HG03064 (cell line): ENCODE data around the gene ZNF805.
"Not testable (repeated sequence)": the region's sequence is repeated elsewhere in the genome, so short reads cannot be mapped to it uniquely, and the experiment has no call there.

ENCODE experiments used
- ATAC-seq: cut with Tn5 transposase; IDR thresholded peaks from one replicate; pipeline ENCODE4 v1.9.1; 2021; ENCODE audit warnings: low read depth; ENCODE audit not compliant: unreplicated experiment

The ZNF805 gene

GRCh38 chr19:57240311-57241090 is at the start of gene ZNF805:
Gene ZNF805, plus strand, starts transcription at chr19:57240632. Its CDS starts 260 bp downstream, at chr19:57240892.
- peak; percentile 74 for ATAC-seq

DNA sequence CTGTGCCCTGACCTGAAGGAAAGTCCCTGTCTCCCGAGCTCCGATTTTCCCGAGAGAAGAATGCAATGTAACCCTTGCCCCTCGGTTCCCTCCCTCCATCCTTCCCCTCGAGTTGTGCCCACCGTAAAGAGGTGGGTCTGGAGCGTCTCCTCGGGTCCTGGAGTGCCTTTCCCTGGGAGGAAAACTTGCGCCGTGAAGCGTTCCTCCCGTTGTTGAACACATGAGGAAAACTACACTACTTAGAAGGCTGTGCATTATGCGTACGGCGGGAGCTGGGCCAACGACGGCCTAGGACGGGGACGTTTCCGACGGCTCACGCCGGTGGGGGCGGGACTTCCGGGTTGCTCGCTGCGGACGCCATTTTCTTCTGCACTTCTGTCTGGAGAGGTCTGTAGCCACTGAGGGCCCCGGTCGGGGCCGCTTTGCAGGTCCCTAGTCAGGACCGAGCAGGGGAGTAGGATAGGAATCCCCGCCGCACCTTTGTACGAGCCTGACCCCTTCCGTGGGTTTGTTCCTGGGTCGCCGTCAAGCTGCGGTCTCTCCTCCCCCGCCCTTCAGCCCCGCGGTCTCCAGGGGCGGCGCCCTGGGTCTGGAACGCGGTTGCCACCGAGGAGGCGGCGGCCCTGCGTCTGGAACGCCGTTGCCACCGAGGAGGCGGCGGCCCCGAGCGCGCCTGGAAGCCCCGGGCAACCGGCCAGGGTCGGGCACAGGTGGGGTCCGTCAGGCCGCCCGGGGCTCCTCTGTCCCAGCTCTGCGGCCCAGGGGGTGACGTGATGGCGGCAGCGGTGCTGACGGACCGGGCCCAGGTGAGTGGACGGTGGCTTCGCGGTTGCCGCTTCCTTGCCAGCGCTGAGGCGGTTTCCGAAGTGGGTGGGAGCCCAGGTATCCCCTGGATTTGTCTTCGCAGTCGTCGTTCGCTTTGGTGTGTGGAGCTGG is 49.0 kb upstream of the ZNF805 start, which contains the start of gene ZNF264:
Gene ZNF264 (plus strand): TSS at position 360 of the 936 bp plus-strand sequence. CDS start 414 bp downstream, at position 774.
- ATAC-seq, result peak; percentile 95

- ATAC-seq, result no peak
These were observed 48.4 kb upstream of the ZNF805 start for GRCh38 chr19:57192077-57192420.

DNA sequence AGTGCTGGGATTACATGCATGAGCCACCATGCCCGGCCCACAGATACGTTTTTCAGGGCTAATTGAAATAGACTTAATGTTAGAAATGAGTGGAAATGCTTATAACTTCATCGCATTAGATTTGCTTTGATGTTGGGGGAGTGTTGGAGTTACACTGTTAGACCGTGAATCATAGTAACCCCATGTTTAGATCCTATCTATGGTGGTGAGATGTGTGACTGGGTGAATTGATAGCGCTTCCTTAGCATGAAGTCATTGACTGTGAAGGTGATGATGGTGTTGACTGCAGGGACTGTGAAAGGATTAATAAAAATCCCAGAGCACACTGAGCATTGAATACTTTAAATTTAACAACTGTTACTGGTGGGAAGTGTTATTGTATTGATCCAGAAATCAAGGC is 47.4 kb upstream of the ZNF805 start:
- ATAC-seq, result no peak

DNA sequence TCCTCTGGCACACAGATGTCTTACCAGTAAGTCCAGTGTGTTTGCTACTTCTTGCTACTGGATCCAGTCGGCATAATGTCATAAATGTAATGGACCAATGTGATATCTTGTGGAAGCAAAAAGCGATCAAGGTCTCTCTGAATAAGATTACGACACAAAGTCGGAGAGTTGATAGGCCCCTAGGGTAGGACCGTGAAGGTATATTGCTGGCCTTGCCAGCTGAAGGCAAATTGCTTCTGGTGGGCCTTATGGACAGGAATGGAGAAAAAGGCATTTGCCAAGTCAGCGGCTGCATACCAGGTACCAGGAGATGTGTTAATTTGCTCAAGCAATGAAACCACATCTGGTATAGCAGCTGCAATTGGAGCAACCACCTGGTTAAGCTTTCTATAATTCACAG is 42.6 kb upstream of the ZNF805 start:
- not testable (repeated sequence) for ATAC-seq

GRCh38 chr19:57202160-57202559 is 38.3 kb upstream of the ZNF805 start:
- ATAC-seq, result no peak

GRCh38 chr19:57210381-57210780 is 30.1 kb upstream of the ZNF805 start:
- ATAC-seq, result no peak

DNA sequence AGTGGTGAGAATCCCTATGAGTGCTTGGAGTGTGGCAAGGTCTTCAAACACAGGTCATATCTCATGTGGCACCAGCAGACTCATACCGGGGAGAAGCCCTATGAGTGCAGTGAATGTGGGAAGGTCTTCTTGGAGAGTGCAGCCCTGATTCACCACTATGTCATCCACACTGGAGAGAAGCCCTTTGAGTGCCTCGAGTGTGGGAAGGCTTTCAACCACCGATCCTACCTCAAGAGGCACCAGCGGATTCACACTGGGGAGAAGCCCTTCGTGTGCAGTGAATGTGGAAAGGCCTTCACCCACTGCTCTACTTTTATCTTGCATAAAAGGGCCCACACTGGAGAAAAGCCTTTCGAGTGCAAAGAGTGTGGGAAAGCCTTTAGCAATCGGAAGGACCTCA is 28.3 kb upstream of the ZNF805 start:
- ATAC-seq, result no peak

- no peak for ATAC-seq
These were observed 12.9 kb upstream of the ZNF805 start for GRCh38 chr19:57227502-57227901.

GRCh38 chr19:57231686-57232085 is 8.7 kb upstream of the ZNF805 start:
- no peak for ATAC-seq

DNA sequence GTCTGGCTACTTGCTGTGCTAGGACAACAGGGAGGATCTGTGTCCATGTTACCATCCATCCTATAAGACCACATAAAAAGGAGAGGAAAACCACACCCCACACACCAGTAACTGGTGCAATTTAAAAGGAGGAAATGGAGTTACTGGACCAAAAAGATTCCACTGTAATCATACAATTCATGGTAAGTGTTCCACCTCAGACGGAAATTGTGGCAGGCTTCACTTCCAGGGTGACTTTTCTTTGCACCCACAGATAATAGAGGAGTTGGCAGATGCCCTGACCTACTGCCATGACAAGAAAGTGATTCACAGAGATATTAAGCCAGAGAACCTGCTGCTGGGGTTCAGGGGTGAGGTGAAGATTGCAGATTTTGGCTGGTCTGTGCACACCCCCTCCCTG is 7.2 kb upstream of the ZNF805 start:
- ATAC-seq, result no peak

DNA sequence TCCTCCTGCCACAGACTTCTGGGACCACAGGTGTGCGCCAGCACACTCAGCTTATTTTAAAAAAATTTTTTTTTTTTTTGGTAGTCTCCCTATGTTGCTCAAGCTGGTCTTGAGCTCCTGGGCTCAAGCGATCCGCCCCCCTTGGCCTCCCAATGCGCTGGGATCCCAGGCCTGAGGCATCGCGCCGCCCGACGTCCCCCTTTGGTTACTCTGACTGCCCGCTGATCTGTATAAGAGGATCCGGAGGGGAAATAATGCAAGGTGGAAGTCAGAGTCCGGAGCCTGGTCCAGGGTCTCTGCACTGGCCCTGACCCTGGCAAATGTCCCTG is 486 bp upstream of the ZNF805 start:
- ATAC-seq, result peak; percentile 30

DNA sequence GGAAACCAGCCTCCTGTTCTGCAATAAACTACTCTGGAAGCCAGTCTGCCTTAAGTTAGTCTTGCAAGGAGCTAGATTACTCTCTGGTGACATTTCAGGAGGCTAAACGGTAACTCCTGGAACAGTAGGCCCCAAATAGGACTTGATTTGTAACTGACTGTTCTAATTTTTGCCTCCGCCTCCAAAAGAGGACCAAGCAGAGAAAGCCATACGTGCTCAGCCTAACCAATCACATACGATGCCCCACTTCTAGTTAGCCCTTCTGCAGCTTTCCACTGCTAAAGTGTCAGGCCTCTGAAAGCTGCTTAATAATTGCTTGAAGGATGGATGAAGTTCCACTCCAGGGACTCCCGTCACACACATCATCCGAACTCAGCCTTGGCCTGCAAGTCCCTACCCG is 744 bp downstream of the ZNF805 start:
- ATAC-seq, result no peak

- no peak for ATAC-seq
These were observed 2.4 kb downstream of the ZNF805 start for GRCh38 chr19:57242821-57243220.

DNA sequence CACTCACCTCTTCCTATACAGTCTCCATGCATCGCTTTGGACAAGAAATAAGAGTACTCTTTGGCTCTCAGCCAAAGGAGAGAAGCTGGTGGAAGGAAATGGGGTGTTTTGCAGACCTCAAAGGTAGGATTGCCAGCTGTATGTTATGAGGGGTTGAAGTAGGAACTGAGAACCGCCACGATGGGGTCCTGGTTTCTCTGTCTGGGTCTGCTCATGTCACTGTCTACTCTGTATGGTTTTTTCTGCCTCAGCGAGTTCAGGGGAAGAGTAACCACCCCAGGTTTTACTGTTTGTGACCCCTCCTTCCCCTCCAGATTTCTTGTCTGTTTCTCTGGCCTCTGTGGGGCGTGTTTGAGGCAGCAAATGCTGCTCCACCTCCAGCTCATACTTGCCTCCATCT is 4.1 kb downstream of the ZNF805 start:
- no peak for ATAC-seq

DNA sequence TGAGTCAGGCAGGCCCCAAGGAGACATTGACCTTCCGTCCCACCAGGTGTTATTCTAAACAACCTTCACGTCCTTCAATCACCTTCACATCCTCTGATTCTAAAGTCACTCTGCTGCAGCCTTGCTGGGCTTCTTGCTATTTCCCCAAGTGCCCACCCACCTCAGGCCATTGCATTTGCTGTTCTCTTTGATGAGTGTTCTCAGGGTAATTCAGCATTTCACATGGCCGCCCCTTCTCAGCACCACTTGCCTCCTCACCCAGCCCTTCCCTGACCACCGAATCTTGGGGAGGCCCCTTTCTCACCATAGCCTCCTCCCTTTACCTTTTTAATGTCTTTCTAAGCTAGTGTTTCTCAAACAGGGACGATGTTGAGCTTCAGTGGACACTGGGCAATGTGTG is 4.6 kb downstream of the ZNF805 start:
- no peak for ATAC-seq

GRCh38 chr19:57245959-57246358 is 5.5 kb downstream of the ZNF805 start:
- no peak for ATAC-seq

- ATAC-seq, result no peak
These were observed 8.2 kb downstream of the ZNF805 start for GRCh38 chr19:57248646-57249045.

- ATAC-seq, result no peak
These were observed 8.9 kb downstream of the ZNF805 start for GRCh38 chr19:57249329-57249728.

DNA sequence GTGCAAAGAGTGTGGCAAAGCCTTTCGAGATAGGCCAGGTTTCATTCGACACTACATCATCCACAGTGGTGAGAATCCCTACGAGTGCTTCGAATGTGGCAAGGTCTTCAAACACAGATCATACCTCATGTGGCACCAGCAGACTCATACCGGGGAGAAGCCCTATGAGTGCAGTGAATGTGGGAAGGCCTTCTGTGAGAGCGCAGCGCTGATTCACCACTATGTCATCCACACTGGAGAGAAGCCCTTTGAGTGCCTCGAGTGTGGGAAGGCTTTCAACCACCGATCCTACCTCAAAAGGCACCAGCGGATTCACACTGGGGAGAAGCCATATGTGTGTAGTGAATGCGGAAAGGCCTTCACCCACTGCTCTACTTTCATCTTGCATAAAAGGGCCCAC is 13.3 kb downstream of the ZNF805 start:
- ATAC-seq, result not testable (repeated sequence)

- no peak for ATAC-seq
These were observed 21.6 kb downstream of the ZNF805 start for GRCh38 chr19:57262044-57262443.
